Measurements from ENCODE around the gene CCSAP.

CCSAP gene

DNA sequence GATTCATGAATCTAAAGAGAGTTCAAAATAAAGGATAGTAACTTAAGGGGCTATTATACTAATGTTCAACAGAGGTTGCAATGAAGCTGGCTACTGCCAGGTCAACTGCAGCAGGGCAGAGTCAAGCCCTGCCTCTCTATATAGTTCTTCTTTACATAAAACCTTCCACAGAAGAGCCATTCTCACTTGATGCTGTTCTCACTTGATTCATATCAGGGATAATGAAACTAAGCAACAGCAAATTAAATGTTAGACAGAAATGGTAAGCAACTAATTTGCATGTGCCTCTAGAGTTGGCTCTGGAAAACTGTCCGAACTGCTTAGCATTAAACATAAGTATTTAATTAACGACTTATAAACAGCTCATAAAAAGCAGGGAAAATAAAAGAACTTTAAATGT is 17.4 kb downstream of the CCSAP start:
- Histone ChIP-seq H3K27me3 (ENCODE audit: low read depth, low read length) (no peaks in the 10 kb centered on the region), H3K9me3 (ENCODE audit: control insufficient read depth in 1 of 2, low read length in 2 of 2) (no peaks in the 10 kb centered on the region), H3K36me3 (ENCODE audit: control insufficient read depth in 1 of 2, insufficient read depth in 2 of 2, low read length in 2 of 2) (peaks cover 13 to 24% of the 10 kb centered on the region in 2 donors), H3K4me1 (ENCODE audit: control insufficient read depth in 1 of 2, insufficient read depth in 2 of 2, low read length in 2 of 2) (no peaks in the 10 kb centered on the region), H3K4me3 (ENCODE audit: low read depth in 1 of 2, low read length in 2 of 2) (peak overlapping the region in 1 of 2 donors; percentile 7), H3K27ac (ENCODE audit: low read length) (peak overlapping the region; percentile 0)

DNA sequence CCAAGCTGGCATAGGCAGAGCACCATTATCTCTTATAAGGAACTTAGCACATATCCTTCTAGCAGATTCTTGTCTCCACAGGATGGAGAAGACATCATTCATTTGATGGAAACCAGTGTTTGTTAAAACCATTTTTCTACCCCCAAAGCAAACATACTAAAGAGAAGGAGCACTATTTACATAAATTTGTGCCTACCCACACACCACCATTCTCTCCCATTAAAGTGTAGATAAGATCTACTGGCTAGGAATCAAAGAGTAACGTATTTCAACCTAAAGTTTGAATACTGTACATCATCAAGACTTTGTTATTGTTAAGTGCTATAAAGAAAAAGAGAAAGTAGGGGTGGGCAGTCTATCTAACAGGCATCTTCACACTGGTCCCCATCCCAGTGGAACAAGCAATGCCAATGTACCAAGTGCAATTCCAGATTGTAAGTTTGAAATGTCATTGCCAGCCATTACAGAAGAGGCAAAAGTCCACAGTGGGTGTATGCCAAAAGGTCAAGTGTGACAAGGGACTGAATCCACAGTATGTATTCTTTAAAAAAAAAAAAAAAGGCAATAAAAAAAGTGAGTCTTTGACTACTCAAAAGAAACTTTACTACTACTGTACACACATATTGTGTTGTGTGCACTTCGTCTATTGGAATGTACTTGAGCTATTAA is 18.8 kb downstream of the CCSAP start:
- Histone ChIP-seq H3K9me3 (ENCODE audit: control insufficient read depth in 1 of 2, low read length in 2 of 2) (no peaks in the 10 kb centered on the region), H3K4me3 (ENCODE audit: low read depth in 1 of 2, low read length in 2 of 2) (no peak overlapping the region), H3K4me1 (ENCODE audit: control insufficient read depth in 1 of 2, insufficient read depth in 2 of 2, low read length in 2 of 2) (no peaks in the 10 kb centered on the region), H3K36me3 (ENCODE audit: control insufficient read depth in 1 of 2, insufficient read depth in 2 of 2, low read length in 2 of 2) (peaks cover 13 to 36% of the 10 kb centered on the region in 2 donors), H3K27me3 (ENCODE audit: low read depth, low read length) (no peaks in the 10 kb centered on the region), H3K27ac (ENCODE audit: low read length) (no peak overlapping the region)

DNA sequence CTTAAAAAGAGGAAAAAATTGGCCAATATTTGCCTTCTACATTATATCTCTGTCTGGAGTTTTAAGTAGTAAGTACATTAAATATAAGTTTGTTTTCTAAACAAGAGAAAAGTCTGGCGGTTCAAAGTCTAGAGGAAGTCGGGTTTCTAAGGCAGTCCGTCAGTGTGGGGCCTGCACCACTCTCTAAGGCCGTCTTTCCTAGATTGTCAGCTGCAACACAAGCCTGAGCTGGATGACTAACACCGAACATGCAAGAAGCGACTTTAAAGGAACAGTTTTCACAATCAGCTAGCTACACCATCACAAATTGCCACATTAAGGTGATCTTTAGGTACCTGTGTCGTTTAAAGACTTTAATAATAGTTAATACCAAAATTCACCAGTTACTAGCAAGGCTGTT is 19.6 kb downstream of the CCSAP start:
- H3K27me3 ChIP-seq (ENCODE audit: low read depth, low read length) = no peaks in the 10 kb centered on the region
- peaks cover 13 to 37% of the 10 kb centered on the region in 2 donors for H3K36me3 ChIP-seq (ENCODE audit: control insufficient read depth in 1 of 2, insufficient read depth in 2 of 2, low read length in 2 of 2)
- no peak overlapping the region for H3K4me3 ChIP-seq (ENCODE audit: low read depth in 1 of 2, low read length in 2 of 2)
- H3K4me1 ChIP-seq (ENCODE audit: control insufficient read depth in 1 of 2, insufficient read depth in 2 of 2, low read length in 2 of 2) = no peaks in the 10 kb centered on the region
- no peak overlapping the region for H3K27ac ChIP-seq (ENCODE audit: low read length)
- no peaks in the 10 kb centered on the region for H3K9me3 ChIP-seq (ENCODE audit: control insufficient read depth in 1 of 2, low read length in 2 of 2)

DNA sequence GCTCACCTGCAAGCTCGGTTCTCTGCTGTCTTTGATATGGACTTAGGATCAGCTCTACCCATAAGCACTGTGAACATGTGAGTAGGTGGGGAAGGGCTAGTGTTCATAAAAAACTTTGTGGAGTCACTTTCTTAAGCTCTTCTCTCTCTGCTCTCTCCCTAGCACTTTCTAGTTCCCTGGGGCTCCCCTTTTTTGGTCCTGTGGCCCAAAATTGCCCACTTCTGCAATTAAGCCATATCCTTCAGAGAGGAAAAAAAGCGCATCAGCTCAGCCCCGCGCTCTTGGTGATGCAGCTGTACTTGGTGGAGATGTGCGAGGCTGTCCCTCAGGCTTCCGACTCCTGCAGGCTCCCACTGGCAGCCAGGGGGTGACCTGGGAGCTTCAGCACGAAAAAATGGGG is 23.4 kb downstream of the CCSAP start:
- Histone ChIP-seq H3K4me1 (ENCODE audit: control insufficient read depth in 1 of 2, insufficient read depth in 2 of 2, low read length in 2 of 2) (no peaks in the 10 kb centered on the region), H3K27me3 (ENCODE audit: low read depth, low read length) (no peaks in the 10 kb centered on the region), H3K4me3 (ENCODE audit: low read depth in 1 of 2, low read length in 2 of 2) (no peak overlapping the region), H3K36me3 (ENCODE audit: control insufficient read depth in 1 of 2, insufficient read depth in 2 of 2, low read length in 2 of 2) (peaks cover 9 to 27% of the 10 kb centered on the region in 2 donors), H3K9me3 (ENCODE audit: control insufficient read depth in 1 of 2, low read length in 2 of 2) (no peaks in the 10 kb centered on the region), H3K27ac (ENCODE audit: low read length) (no peak overlapping the region)

DNA sequence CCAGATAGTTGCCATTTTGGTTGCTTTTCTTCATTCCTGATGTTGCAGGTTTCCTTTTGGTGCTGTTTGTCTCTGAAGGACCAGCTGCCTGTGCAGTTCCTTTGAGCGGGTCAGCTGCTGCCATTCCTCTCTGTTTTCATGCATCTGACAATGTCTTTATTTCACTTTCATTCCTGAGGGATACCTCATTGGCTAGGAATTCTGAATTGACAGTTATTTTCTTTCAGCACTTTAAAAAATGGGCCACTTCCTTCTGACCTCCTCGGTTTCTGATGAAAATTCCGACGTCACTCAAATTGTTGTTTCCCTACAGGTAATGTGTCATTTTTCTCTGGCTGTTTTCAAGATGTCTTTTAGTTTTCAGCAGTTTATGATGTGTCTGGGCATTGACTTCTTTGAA is 24.8 kb downstream of the CCSAP start:
- Histone ChIP-seq H3K9me3 (ENCODE audit: control insufficient read depth in 1 of 2, low read length in 2 of 2) (no peaks in the 10 kb centered on the region), H3K4me1 (ENCODE audit: control insufficient read depth in 1 of 2, insufficient read depth in 2 of 2, low read length in 2 of 2) (no peaks in the 10 kb centered on the region), H3K4me3 (ENCODE audit: low read depth in 1 of 2, low read length in 2 of 2) (no peak overlapping the region), H3K27me3 (ENCODE audit: low read depth, low read length) (no peaks in the 10 kb centered on the region), H3K36me3 (ENCODE audit: control insufficient read depth in 1 of 2, insufficient read depth in 2 of 2, low read length in 2 of 2) (peaks cover 0 to 18% of the 10 kb centered on the region in 2 donors), H3K27ac (ENCODE audit: low read length) (no peak overlapping the region)

DNA sequence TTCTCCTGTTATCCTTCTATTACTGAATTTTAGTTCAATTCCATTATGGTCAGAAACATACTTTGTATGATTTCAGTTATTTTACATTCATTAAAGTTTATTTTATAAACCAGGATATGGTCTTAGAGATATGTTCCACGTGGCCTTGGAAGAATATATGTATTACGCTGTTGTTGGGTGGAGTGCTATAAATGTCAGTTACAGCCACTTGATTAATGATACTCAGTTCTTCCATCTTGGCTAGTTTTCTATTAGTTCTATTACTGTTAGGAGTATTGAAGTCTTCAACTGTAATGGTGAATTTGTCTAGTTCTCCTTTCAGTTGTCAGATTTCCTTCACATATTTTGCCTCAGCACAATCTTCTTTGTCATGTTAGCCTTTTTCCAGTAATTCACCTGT is 26.7 kb downstream of the CCSAP start:
- Histone ChIP-seq H3K9me3 (ENCODE audit: control insufficient read depth in 1 of 2, low read length in 2 of 2) (no peaks in the 10 kb centered on the region), H3K27ac (ENCODE audit: low read length) (no peak overlapping the region), H3K36me3 (ENCODE audit: control insufficient read depth in 1 of 2, insufficient read depth in 2 of 2, low read length in 2 of 2) (peaks cover 2 to 13% of the 10 kb centered on the region in 2 donors), H3K4me1 (ENCODE audit: control insufficient read depth in 1 of 2, insufficient read depth in 2 of 2, low read length in 2 of 2) (no peaks in the 10 kb centered on the region), H3K4me3 (ENCODE audit: low read depth in 1 of 2, low read length in 2 of 2) (no peak overlapping the region), H3K27me3 (ENCODE audit: low read depth, low read length) (no peaks in the 10 kb centered on the region)

DNA sequence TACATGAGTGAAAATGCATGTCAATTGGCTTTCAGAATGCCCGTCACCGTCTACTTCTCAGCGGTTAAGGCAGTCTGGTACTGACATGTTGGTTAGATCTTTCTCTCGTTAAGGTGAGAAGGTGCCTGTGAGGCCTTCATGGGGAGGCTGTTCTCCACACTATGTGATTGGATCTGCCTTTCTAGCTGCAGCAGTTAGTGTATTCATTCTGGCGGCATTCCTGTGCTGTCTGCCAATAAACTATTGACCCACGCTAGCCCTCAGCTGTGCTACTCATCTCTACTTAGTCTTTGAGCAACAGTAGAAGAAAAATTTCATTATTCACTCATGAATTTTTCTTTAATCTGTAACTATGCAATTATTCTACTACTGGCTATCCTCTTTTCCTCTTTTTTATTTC is 32.0 kb downstream of the CCSAP start:
- Histone ChIP-seq H3K4me1 (ENCODE audit: control insufficient read depth in 1 of 2, insufficient read depth in 2 of 2, low read length in 2 of 2) (no peaks in the 10 kb centered on the region), H3K27ac (ENCODE audit: low read length) (no peak overlapping the region), H3K36me3 (ENCODE audit: control insufficient read depth in 1 of 2, insufficient read depth in 2 of 2, low read length in 2 of 2) (peaks cover 9 to 19% of the 10 kb centered on the region in 2 donors), H3K4me3 (ENCODE audit: low read depth in 1 of 2, low read length in 2 of 2) (no peak overlapping the region), H3K27me3 (ENCODE audit: low read depth, low read length) (no peaks in the 10 kb centered on the region), H3K9me3 (ENCODE audit: control insufficient read depth in 1 of 2, low read length in 2 of 2) (no peaks in the 10 kb centered on the region)

DNA sequence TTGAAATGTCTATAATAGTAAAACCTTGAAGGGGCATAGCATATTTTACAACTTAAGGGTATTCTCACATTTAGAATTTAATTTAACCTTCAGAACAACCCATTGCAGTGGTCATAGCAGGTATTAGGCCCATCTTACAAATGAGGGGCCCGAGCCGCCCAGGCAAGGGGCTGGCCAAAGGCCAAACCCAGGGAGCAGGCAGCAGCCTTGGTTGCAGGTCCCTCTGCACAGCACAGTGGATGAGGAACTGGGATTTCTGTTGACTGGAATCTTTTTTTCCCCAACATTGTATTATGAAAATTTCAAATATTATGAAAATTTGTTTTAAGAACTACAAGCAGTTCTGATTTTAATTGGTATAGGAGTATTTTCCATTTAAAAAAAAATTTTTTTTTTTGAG is 33.2 kb downstream of the CCSAP start:
- H3K27ac ChIP-seq (ENCODE audit: low read length) = no peak overlapping the region
- peaks cover 9 to 24% of the 10 kb centered on the region in 2 donors for H3K36me3 ChIP-seq (ENCODE audit: control insufficient read depth in 1 of 2, insufficient read depth in 2 of 2, low read length in 2 of 2)
- no peaks in the 10 kb centered on the region for H3K4me1 ChIP-seq (ENCODE audit: control insufficient read depth in 1 of 2, insufficient read depth in 2 of 2, low read length in 2 of 2)
- H3K9me3 ChIP-seq (ENCODE audit: control insufficient read depth in 1 of 2, low read length in 2 of 2) = no peaks in the 10 kb centered on the region
- no peak overlapping the region for H3K4me3 ChIP-seq (ENCODE audit: low read depth in 1 of 2, low read length in 2 of 2)
- H3K27me3 ChIP-seq (ENCODE audit: low read depth, low read length) = no peaks in the 10 kb centered on the region

DNA sequence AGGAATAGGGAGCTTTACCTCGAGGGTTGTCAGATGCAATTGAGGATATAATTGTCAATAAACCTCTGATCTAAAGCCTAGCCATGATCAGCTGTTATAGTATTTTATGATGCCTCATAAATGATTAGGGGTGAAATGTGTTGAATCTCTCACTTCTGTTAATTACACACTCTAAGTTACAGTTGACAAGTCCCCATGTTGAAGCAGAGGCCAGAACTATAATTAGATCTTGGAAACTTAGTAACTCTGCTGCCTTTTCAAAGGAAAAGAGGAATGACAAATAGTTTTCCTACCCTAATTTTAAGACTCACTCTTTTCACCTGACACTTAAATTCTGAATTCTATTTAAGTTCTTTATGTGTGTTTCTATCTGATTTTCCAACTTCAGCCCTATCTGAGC is 33.8 kb downstream of the CCSAP start:
- Histone ChIP-seq H3K27ac (ENCODE audit: low read length) (no peak overlapping the region), H3K4me1 (ENCODE audit: control insufficient read depth in 1 of 2, insufficient read depth in 2 of 2, low read length in 2 of 2) (no peaks in the 10 kb centered on the region), H3K9me3 (ENCODE audit: control insufficient read depth in 1 of 2, low read length in 2 of 2) (no peaks in the 10 kb centered on the region), H3K27me3 (ENCODE audit: low read depth, low read length) (no peaks in the 10 kb centered on the region), H3K36me3 (ENCODE audit: control insufficient read depth in 1 of 2, insufficient read depth in 2 of 2, low read length in 2 of 2) (peaks cover 14 to 30% of the 10 kb centered on the region in 2 donors), H3K4me3 (ENCODE audit: low read depth in 1 of 2, low read length in 2 of 2) (no peak overlapping the region)

DNA sequence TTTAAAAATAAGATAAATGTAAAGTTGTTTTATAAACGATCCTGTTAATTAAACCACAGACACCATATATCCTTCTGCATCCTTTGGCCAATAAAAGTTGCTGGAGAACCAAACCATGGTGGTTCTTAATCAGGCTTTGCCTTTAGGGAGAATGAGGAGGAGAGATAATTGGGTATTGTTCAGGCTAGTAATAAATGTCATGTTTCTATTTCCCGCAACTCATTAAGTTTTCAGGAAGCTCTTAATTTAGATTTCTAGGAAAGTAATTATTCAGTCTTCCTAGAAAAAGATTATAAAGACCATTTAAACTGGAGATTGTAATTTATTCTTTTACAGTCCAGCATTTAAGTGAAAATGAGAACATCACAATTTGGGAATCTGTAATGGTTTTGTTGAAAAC is 37.5 kb downstream of the CCSAP start:
- Histone ChIP-seq H3K36me3 (ENCODE audit: control insufficient read depth in 1 of 2, insufficient read depth in 2 of 2, low read length in 2 of 2) (peaks cover 36 to 37% of the 10 kb centered on the region in 2 donors), H3K27me3 (ENCODE audit: low read depth, low read length) (no peaks in the 10 kb centered on the region), H3K4me3 (ENCODE audit: low read depth in 1 of 2, low read length in 2 of 2) (no peak overlapping the region)

DNA sequence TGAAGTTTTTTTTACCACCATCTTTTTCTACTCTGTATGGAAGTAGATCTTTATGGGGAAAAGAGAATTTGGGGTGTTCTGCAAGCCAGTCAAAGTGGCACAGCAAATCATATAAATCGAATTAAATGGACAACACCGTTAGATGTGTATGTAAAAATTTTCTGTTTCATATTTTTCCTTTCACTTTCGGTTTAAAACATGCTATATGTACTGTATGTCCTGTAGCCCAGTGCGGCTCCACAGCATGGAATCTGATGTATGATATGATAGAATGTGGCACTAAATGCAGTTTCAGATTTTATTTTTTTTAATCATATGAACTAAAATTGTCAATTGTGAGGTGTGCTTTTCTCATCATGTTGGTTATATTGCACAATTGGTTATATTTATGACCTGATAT is 39.0 kb downstream of the CCSAP start:
- no peaks in the 10 kb centered on the region for H3K27me3 ChIP-seq (ENCODE audit: low read depth, low read length)
- H3K4me3 ChIP-seq (ENCODE audit: low read depth in 1 of 2, low read length in 2 of 2) = no peak overlapping the region
- H3K4me1 ChIP-seq (ENCODE audit: control insufficient read depth in 1 of 2, insufficient read depth in 2 of 2, low read length in 2 of 2) = no peaks in the 10 kb centered on the region
- peaks cover 47 to 52% of the 10 kb centered on the region in 2 donors for H3K36me3 ChIP-seq (ENCODE audit: control insufficient read depth in 1 of 2, insufficient read depth in 2 of 2, low read length in 2 of 2)
- no peaks in the 10 kb centered on the region for H3K9me3 ChIP-seq (ENCODE audit: control insufficient read depth in 1 of 2, low read length in 2 of 2)
- H3K27ac ChIP-seq (ENCODE audit: low read length) = no peak overlapping the region

More for the DNA sequence above, 37.5 kb downstream of the CCSAP start:
- no peak overlapping the region for H3K27ac ChIP-seq (ENCODE audit: low read length)
- no peaks in the 10 kb centered on the region for H3K9me3 ChIP-seq (ENCODE audit: control insufficient read depth in 1 of 2, low read length in 2 of 2)
- no peaks in the 10 kb centered on the region for H3K4me1 ChIP-seq (ENCODE audit: control insufficient read depth in 1 of 2, insufficient read depth in 2 of 2, low read length in 2 of 2)

DNA sequence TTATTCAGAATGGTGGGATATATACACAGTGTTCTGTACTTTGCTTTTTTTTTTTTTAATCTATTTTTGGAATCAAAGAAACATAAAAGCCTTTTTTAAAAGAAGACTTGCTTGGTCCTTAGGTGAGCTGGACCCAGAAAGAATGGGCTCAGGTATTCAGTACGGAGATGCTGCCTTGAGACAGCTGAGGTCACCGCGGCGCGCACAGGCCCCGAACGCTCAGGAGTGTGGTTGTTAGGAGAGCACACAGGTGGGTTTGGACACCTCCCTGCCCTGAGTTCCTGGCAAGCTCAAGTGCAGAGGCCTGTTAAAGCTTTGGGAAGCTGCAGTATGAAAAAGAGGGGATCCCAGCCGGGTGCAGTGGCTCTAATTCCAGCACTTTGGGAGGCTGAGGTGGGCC is 40.1 kb downstream of the CCSAP start:
- Histone ChIP-seq H3K27ac (ENCODE audit: low read length) (no peak overlapping the region), H3K4me1 (ENCODE audit: control insufficient read depth in 1 of 2, insufficient read depth in 2 of 2, low read length in 2 of 2) (no peaks in the 10 kb centered on the region), H3K36me3 (ENCODE audit: control insufficient read depth in 1 of 2, insufficient read depth in 2 of 2, low read length in 2 of 2) (peaks cover 47 to 59% of the 10 kb centered on the region in 2 donors), H3K9me3 (ENCODE audit: control insufficient read depth in 1 of 2, low read length in 2 of 2) (no peaks in the 10 kb centered on the region), H3K4me3 (ENCODE audit: low read depth in 1 of 2, low read length in 2 of 2) (no peak overlapping the region), H3K27me3 (ENCODE audit: low read depth, low read length) (no peaks in the 10 kb centered on the region)

Data from muscle layer of duodenum (tissue), 2 donors.